Chondrocyte (in vitro differentiated cells): ENCODE data around the gene TRIM67. TPM values are rescaled to one million over a fixed set of nuclear protein-coding genes. Genes with fewer than 3 reads are reported as not detected.
A peak's percentile ranks its signal among the peaks of the same experiment; 100 is the strongest.

Experiments used
- DNase-seq: peaks from one replicate; pipeline ENCODE4 v3.0.0; 2021; ENCODE audit warnings: mixed read lengths, low spot score
- H3K27ac Mint-ChIP-seq: one replicate; pipeline ENCODE4 v1.8.0; 2021; ENCODE audit warnings: mild to moderate bottlenecking, moderate library complexity, mixed read lengths; ENCODE audit not compliant: unreplicated experiment
- H3K27me3 Mint-ChIP-seq: 2 replicates; pipeline ENCODE4 v1.8.0; 2021; ENCODE audit warnings: low read depth, mixed read lengths
- H3K36me3 Mint-ChIP-seq: 2 replicates; pipeline ENCODE4 v1.8.0; 2021; ENCODE audit warnings: low read depth, mixed read lengths
- H3K4me1 Mint-ChIP-seq: 2 replicates; pipeline ENCODE4 v1.8.0; 2021; ENCODE audit warnings: low read depth, mild to moderate bottlenecking, mixed read lengths
- H3K4me3 Mint-ChIP-seq: one replicate; pipeline ENCODE4 v1.8.0; 2021; ENCODE audit warnings: mild to moderate bottlenecking, moderate library complexity, mixed read lengths; ENCODE audit not compliant: unreplicated experiment
- H3K9me3 Mint-ChIP-seq: 2 replicates; pipeline ENCODE4 v1.8.0; 2021; ENCODE audit warnings: low read depth, mixed read lengths
- long read RNA-seq: library from polyadenylated mRNA; stranded (forward); transcript quantifications from one replicate; pipeline ENCODE4 v2.0.0, GENCODE V29; 2021
- total RNA-seq: library from RNA; stranded (reverse); gene quantifications from 3 replicates; pipeline ENCODE4 v1.2.1, GENCODE V29; 2021
- TF ChIP-seq, protein P1 (sequence below): fragments of 200-600 bp; sonication (generic); IDR thresholded peaks from 2 replicates; pipeline ENCODE4 v1.5.0; 2021; ENCODE audit warnings: antibody characterized with exemption, mild to moderate bottlenecking, moderate library complexity

TRIM67 gene
- 1.2 to 2.9 TPM (median 1.6 TPM) in 3 replicates for total RNA-seq
- long read RNA-seq, partial matches to known transcripts: 0 of 2 reads
- long read RNA-seq, other reads (novel, unspliced or antisense): 2 of 2 reads

DNA sequence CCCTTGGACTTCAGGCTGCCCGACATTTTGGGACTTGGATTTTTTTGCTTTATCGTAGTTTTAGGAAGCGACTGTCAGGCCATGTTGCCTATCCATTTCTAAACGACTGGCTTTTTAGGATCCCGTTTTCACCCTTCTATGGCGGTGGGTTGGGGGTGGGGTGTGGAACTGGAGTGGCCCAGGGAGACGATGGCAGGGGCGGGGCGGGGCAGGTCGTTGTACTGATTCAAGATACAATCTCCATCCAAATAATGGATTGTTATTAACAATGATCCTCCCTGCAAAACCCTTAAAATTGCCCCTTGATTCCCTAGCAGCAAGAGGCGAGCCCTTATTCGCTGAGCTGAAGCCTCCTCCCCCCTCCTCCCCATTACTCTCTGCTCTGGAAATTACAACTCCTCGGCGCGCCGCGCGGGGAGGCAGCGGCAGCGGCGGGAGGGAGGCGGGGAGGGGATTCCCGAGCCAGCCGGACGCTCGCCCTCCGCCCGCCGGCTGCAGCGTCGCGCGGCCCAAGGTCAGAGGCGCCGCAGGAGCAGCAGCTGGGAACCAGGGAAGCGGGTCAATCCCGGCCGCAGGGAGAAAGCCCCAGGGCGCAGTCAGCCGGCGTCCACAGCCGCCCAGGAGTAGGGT lies at the start of gene TRIM67:
TSS of gene TRIM67 (plus strand) at position 392 of the 630 bp plus-strand sequence. CDS start 912 bp downstream, outside the sequence.
- no peaks in the 10 kb centered on the region for H3K27me3 Mint-ChIP-seq
- H3K9me3 Mint-ChIP-seq: no peaks in the 10 kb centered on the region
- H3K4me3 Mint-ChIP-seq: peak within 1 kb of the TSS; percentile 72
- H3K27ac Mint-ChIP-seq: peak within 1 kb of the TSS; percentile 27
- H3K4me1 Mint-ChIP-seq: peaks cover 45% of the 10 kb centered on the region
- H3K36me3 Mint-ChIP-seq: no peaks in the 10 kb centered on the region
- TF ChIP-seq, protein P1, sequence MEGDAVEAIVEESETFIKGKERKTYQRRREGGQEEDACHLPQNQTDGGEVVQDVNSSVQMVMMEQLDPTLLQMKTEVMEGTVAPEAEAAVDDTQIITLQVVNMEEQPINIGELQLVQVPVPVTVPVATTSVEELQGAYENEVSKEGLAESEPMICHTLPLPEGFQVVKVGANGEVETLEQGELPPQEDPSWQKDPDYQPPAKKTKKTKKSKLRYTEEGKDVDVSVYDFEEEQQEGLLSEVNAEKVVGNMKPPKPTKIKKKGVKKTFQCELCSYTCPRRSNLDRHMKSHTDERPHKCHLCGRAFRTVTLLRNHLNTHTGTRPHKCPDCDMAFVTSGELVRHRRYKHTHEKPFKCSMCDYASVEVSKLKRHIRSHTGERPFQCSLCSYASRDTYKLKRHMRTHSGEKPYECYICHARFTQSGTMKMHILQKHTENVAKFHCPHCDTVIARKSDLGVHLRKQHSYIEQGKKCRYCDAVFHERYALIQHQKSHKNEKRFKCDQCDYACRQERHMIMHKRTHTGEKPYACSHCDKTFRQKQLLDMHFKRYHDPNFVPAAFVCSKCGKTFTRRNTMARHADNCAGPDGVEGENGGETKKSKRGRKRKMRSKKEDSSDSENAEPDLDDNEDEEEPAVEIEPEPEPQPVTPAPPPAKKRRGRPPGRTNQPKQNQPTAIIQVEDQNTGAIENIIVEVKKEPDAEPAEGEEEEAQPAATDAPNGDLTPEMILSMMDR: no peak
- no peak for DNase-seq

- Mint-ChIP-seq H3K4me3 (no peak overlapping the region), H3K36me3 (peaks cover 8% of the 10 kb centered on the region), H3K27me3 (peaks cover 2% of the 10 kb centered on the region), H3K4me1 (peaks cover 14% of the 10 kb centered on the region), H3K9me3 (peaks cover 22% of the 10 kb centered on the region), H3K27ac (no peak overlapping the region)
- TF ChIP-seq, protein P1: no peak
- no peak for DNase-seq
Observed at GRCh38 chr1:231116738-231117137, 45.1 kb upstream of the TRIM67 start.

GRCh38 chr1:231118704-231119453 lies 43.0 kb upstream of the TRIM67 start:
- TF ChIP-seq, protein P1: no peak
- no peak for DNase-seq
- Mint-ChIP-seq H3K27ac (no peak overlapping the region), H3K4me3 (no peak overlapping the region), H3K27me3 (peaks cover 2% of the 10 kb centered on the region), H3K36me3 (peaks cover 9% of the 10 kb centered on the region), H3K9me3 (peaks cover 19% of the 10 kb centered on the region), H3K4me1 (peaks cover 20% of the 10 kb centered on the region)

DNA sequence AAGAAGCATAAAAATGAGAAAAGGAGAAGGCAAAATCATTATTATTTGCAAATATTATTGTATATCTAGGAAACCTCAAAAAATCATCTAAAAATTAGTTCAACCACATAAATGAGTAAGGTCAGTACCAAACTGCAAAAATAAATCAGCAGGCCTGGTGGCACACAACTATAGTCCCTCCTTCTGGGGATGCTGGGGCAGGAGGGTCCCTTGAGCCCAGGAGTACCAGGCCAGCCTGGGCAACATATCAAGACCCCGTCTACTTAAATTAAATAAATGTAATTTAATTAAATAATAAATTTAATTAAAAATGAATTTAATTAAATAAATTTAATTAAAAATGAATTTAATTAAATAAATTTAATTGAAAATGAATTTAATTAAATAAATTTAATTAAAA lies 40.3 kb upstream of the TRIM67 start:
- peaks cover 9% of the 10 kb centered on the region for H3K36me3 Mint-ChIP-seq
- no peak overlapping the region for H3K4me3 Mint-ChIP-seq
- H3K4me1 Mint-ChIP-seq: peaks cover 31% of the 10 kb centered on the region
- H3K9me3 Mint-ChIP-seq: peaks cover 19% of the 10 kb centered on the region
- TF ChIP-seq, protein P1: no peak
- no peak overlapping the region for H3K27ac Mint-ChIP-seq
- peaks cover 2% of the 10 kb centered on the region for H3K27me3 Mint-ChIP-seq
- DNase-seq: no peak

- Mint-ChIP-seq H3K27ac (peak overlapping the region; percentile 8), H3K27me3 (peaks cover 2% of the 10 kb centered on the region), H3K4me3 (no peak overlapping the region), H3K9me3 (peaks cover 19% of the 10 kb centered on the region), H3K4me1 (peaks cover 35% of the 10 kb centered on the region), H3K36me3 (peaks cover 11% of the 10 kb centered on the region)
- DNase-seq: no peak
- TF ChIP-seq, protein P1: no peak
Observed at GRCh38 chr1:231122143-231122542, 39.7 kb upstream of the TRIM67 start.
